HepG2 (cell line): ENCODE results near the gene DST. TPM values are rescaled to one million over a fixed set of nuclear protein-coding genes. Genes with fewer than 3 reads are reported as not detected.

Experiments
- ATAC-seq: fragments of 200-7000 bp; cut with Tn5 transposase; 3 replicates; pipeline ENCODE4 v1.9.1; 2020; ENCODE audit warnings: mild to moderate bottlenecking, moderate library complexity
- BruUV-seq: library from RNA; stranded (reverse); fragments of 400-500 nt; replicated peaks from 2 replicates; lab custom pipeline; 2021; lab: Mats Ljungman, UMichigan
- CTCF ChIA-PET: fragments of 300-600 bp; formaldehyde crosslinking; extraction: SDS; loops from one replicate; lab custom pipeline; 2021; ENCODE audit warnings: low total read pairs, inconsistent platforms, low intra/inter-chr PET ratio; lab: Yijun Ruan, JAX
- POLR2A ChIA-PET: fragments of 350-600 bp; sonication (Branson Sonifier 250); formaldehyde crosslinking; loops from one replicate; lab custom pipeline; 2020; ENCODE audit warnings: antibody characterized with exemption, inconsistent platforms; lab: Yijun Ruan, JAX
- DNase-seq: peaks from one replicate; pipeline ENCODE4 v3.0.0-alpha.2; 2015; ENCODE audit warnings: low spot score
- FAIRE-seq: peaks from 3 replicates; lab custom pipeline; 2011; peaks lifted over from hg19 to GRCh38; lab: Jason Lieb, UNC
- H2AFZ ChIP-seq: one replicate; pipeline ENCODE4 v1.6.1; 2011; ENCODE audit warnings: low read length, inconsistent platforms
- H3K27ac ChIP-seq: fragments of 300-600 bp; 3 replicates; pipeline ENCODE4 v1.8.0; 2011; ENCODE audit warnings: mixed run types, mild to moderate bottlenecking, mixed read lengths, low read length, inconsistent platforms; ENCODE audit not compliant: insufficient read depth; ENCODE audit errors: extremely low read length
- H3K27me3 ChIP-seq, 2 experiments: fragments of 200-600 bp in 1 of 2; 2 replicates in 1 of 2; 3 replicates in 1 of 2; pipeline versions ENCODE4 v1.6.0 to v1.8.0; 2011; ENCODE audit warnings: low read length in 2 of 2, mild to moderate bottlenecking in 2 of 2, moderate library complexity in 2 of 2, inconsistent platforms in 1 of 2; ENCODE audit not compliant: insufficient read depth in 2 of 2, control insufficient read depth in 1 of 2
- H3K36me3 ChIP-seq, 2 experiments: fragments of 200-600 bp in 1 of 2; replicated peaks in 1 of 2; 2 replicates in 1 of 2; 3 replicates in 1 of 2; pipeline versions ENCODE4 v1.5.1 to v1.8.0; 2011; ENCODE audit warnings: low read length in 2 of 2, inconsistent platforms in 1 of 2; ENCODE audit not compliant: insufficient read depth in 2 of 2, control insufficient read depth in 1 of 2
- H3K4me1 ChIP-seq: 2 replicates; pipeline ENCODE4 v1.5.1; 2012; ENCODE audit warnings: low read length, inconsistent platforms; ENCODE audit not compliant: insufficient read depth
- H3K4me2 ChIP-seq: 2 replicates; pipeline ENCODE4 v1.6.0; 2011; ENCODE audit warnings: low read depth, low read length, inconsistent platforms
- H3K4me3 ChIP-seq, 3 experiments: fragments of 200-600 bp in 1 of 3; sonication (generic), shearing (Covaris generic) in 1 of 3; replicated peaks in 1 of 3; 2 replicates each; pipeline ENCODE4 v1.5.1; 2011 to 2016; ENCODE audit warnings: low read length in 3 of 3, inconsistent platforms in 2 of 3, low read depth in 2 of 3, mild to moderate bottlenecking in 2 of 3, control low read depth in 1 of 3, mixed read lengths in 1 of 3; ENCODE audit not compliant: insufficient read depth in 1 of 3
- H3K79me2 ChIP-seq: one replicate; pipeline ENCODE4 v1.6.1; 2011; ENCODE audit warnings: low read length, inconsistent platforms; ENCODE audit not compliant: insufficient read depth
- H3K9ac ChIP-seq: 2 replicates; pipeline ENCODE4 v1.6.0; 2011; ENCODE audit warnings: mild to moderate bottlenecking, low read depth, low read length, inconsistent platforms; ENCODE audit not compliant: insufficient read depth
- H3K9me3 ChIP-seq: 2 replicates; pipeline ENCODE4 v1.5.1; 2012; ENCODE audit warnings: mild to moderate bottlenecking, low read length
- H4K20me1 ChIP-seq: 2 replicates; pipeline ENCODE4 v1.6.0; 2011; ENCODE audit warnings: inconsistent platforms, mild to moderate bottlenecking, low read length, moderate library complexity; ENCODE audit not compliant: insufficient read depth
- AGO2 ChIP-seq: fragments of 200-400 bp; formaldehyde crosslinking; optimal IDR thresholded peaks from 2 replicates; pipeline ENCODE3; 2017; ENCODE audit warnings: mild to moderate bottlenecking, low read depth, low read length, moderate library complexity
- ATF7 ChIP-seq, 2 experiments: fragments of 450-650 bp in 1 of 2; sonication (generic) in 1 of 2; formaldehyde crosslinking in 1 of 2; IDR thresholded peaks; 2 replicates each; pipeline versions ENCODE4 v1.4.0 to v1.6.1; 2016 to 2020; ENCODE audit warnings: antibody characterized with exemption in 1 of 2, mild to moderate bottlenecking in 1 of 2, missing genetic modification reagents in 1 of 2
- CREM ChIP-seq, 2 experiments: sonication (generic) in 1 of 2; formaldehyde crosslinking in 1 of 2; IDR thresholded peaks; 2 replicates each; pipeline versions ENCODE4 v1.4.0 to v1.6.1; 2016 to 2020; ENCODE audit warnings: antibody characterized with exemption in 1 of 2, mild to moderate bottlenecking in 1 of 2, missing genetic modification reagents in 1 of 2
- E2F5 ChIP-seq: sonication (generic); formaldehyde crosslinking; conservative IDR thresholded peaks from 2 replicates; pipeline ENCODE4 v1.4.0; 2020; ENCODE audit warnings: missing genetic modification reagents
- FOXP4 ChIP-seq: sonication (generic); formaldehyde crosslinking; IDR thresholded peaks from 2 replicates; pipeline ENCODE4 v1.4.0; 2020; ENCODE audit warnings: missing genetic modification reagents
- HIC2 ChIP-seq: sonication (generic); formaldehyde crosslinking; IDR thresholded peaks from 2 replicates; pipeline ENCODE4 v1.9.0; 2022; ENCODE audit warnings: low read depth, missing genetic modification reagents
- PHF8 ChIP-seq: sonication (generic); formaldehyde crosslinking; IDR thresholded peaks from 2 replicates; pipeline ENCODE4 v1.5.0; 2020; ENCODE audit warnings: missing genetic modification reagents
- ZBTB7A ChIP-seq: sonication (generic); formaldehyde crosslinking; IDR thresholded peaks from 2 replicates; pipeline ENCODE4 v1.8.0; 2022; ENCODE audit warnings: mild to moderate bottlenecking, missing genetic modification reagents
- ZNF282 ChIP-seq: fragments of 450-650 bp; IDR thresholded peaks from 2 replicates; pipeline ENCODE4 v1.6.1; 2018; ENCODE audit not compliant: partially characterized antibody
- ZNF709 ChIP-seq: sonication (generic); formaldehyde crosslinking; IDR thresholded peaks from 2 replicates; pipeline ENCODE4 v1.5.0; 2020; ENCODE audit warnings: mild to moderate bottlenecking, missing genetic modification reagents
- ZNF775 ChIP-seq: sonication (generic); formaldehyde crosslinking; IDR thresholded peaks from 2 replicates; pipeline ENCODE4 v1.4.0; 2020; ENCODE audit warnings: missing genetic modification reagents, mild to moderate bottlenecking, moderate library complexity, borderline replicate concordance
- ZNF788 ChIP-seq: sonication (generic); formaldehyde crosslinking; IDR thresholded peaks from 2 replicates; pipeline ENCODE4 v1.5.0; 2020; ENCODE audit warnings: mild to moderate bottlenecking, missing genetic modification reagents, borderline replicate concordance
- ZXDC ChIP-seq: sonication (generic); formaldehyde crosslinking; IDR thresholded peaks from 2 replicates; pipeline ENCODE4 v1.5.0; 2020; ENCODE audit warnings: mild to moderate bottlenecking, missing genetic modification reagents
- WGBS: methylation state at CpG from one replicate; pipeline ENCODE4 v1.1.6; 2017; ENCODE audit warnings: low lambda C conversion rate; 5-methylcytosine and 5-hydroxymethylcytosine counted together
- in situ Hi-C: cut with HindIII; loops from 2 replicates; pipeline ENCODE4 v1.10.0; 2017; ENCODE audit warnings: low pct_unique_long_range_greater_than_20kb; ENCODE audit not compliant: extremely low pct_ligation_motif_present
- intact Hi-C: fragments of 100-400 bp; cut with micrococcal nuclease; formaldehyde crosslinking; loops from one replicate; pipeline ENCODE4 v1.10.0; 2022; ENCODE audit not compliant: unreplicated experiment
- polyA plus RNA-seq, 8 experiments: library from polyadenylated mRNA; depleted of rRNA in 3 of 8; stranded (reverse) in 7 of 8; unstranded in 1 of 8; fragments of >200 nt; fragmentation: Illumina TruSeq in 4 of 8; extraction: Trizol in 4 of 8; gene quantifications; 2 replicates each; pipeline versions ENCODE4 v1.2.1 to v1.2.3, GENCODE V29; 2011 to 2016; ENCODE audit warnings: low read depth in 4 of 8, missing spikeins in 1 of 8, mixed read lengths in 1 of 8; ENCODE audit not compliant: insufficient read depth in 1 of 8
- total RNA-seq, 5 experiments: library from RNA; depleted of rRNA; stranded (reverse); fragments of >200 nt; fragmentation: Illumina TruSeq; extraction: Trizol; gene quantifications; 2 replicates each; pipeline ENCODE4 v1.2.3, GENCODE V29; 2016; ENCODE audit warnings: low read depth in 1 of 5

Gene DST
- total and polyA plus RNA-seq, 2 of the 13 experiments (the other 11 are each of a cell fraction or from before 2014, with no cell fraction given): 64.4 to 89.0 TPM

GRCh38 chr6:56671651-56672461, 29.2 kb upstream of the DST start:
- H3K4me2 ChIP-seq: no peak overlapping the region
- no peaks in the 10 kb centered on the region; a peak in 2 of 5 replicates for H3K36me3 ChIP-seq
- DNase-seq: no peak
- FAIRE-seq: no peak
- no peaks in the 10 kb centered on the region for H3K79me2 ChIP-seq
- POLR2A ChIA-PET: no interaction called here
- BruUV-seq: no TSS peak
- intact Hi-C loops: no loop called here
- CTCF ChIA-PET: no interaction called here
- WGBS: 83% methylated on average over 6 of the region's 6 CpGs
- no peak overlapping the region for H2AFZ ChIP-seq
- no peak for TF ChIP-seq E2F5 (CRISPR knock-in tag)
- no peak for TF ChIP-seq HIC2 (CRISPR knock-in tag)
- no peak for TF ChIP-seq CREM (IDR thresholded peaks at IDR 0.05)
- TF ChIP-seq CREM (CRISPR knock-in tag; IDR thresholded peaks at IDR 0.05): no peak
- no peak for TF ChIP-seq ATF7 (IDR thresholded peaks at IDR 0.05)
- no peak for TF ChIP-seq ATF7 (CRISPR knock-in tag; IDR thresholded peaks at IDR 0.05)
- no peak for TF ChIP-seq ZBTB7A (CRISPR knock-in tag)
- TF ChIP-seq ZNF788 (CRISPR knock-in tag): no peak
- no peak for TF ChIP-seq ZNF282
- TF ChIP-seq FOXP4 (CRISPR knock-in tag): no peak
- TF ChIP-seq PHF8 (CRISPR knock-in tag): no peak
- TF ChIP-seq ZXDC (CRISPR knock-in tag): no peak
- no peak for TF ChIP-seq ZNF775 (CRISPR knock-in tag)
- no peak for TF ChIP-seq AGO2
- no peak for TF ChIP-seq ZNF709 (CRISPR knock-in tag)
- no peak overlapping the region for H3K27ac ChIP-seq
- H4K20me1 ChIP-seq: no peaks in the 10 kb centered on the region
- H3K4me3 ChIP-seq: no peak overlapping the region
- H3K9me3 ChIP-seq: no peaks in the 10 kb centered on the region
- ATAC-seq: no peak
- no peaks in the 10 kb centered on the region for H3K27me3 ChIP-seq
- H3K4me1 ChIP-seq: peaks cover 8% of the 10 kb centered on the region; the same call in 1 of the 2 replicates
- H3K9ac ChIP-seq: no peak overlapping the region
- in situ Hi-C loops: no loop called here
